Panc1 (cell line): Measurements from ENCODE around the gene NT5C1A. TPM values are rescaled to one million over a fixed set of nuclear protein-coding genes. Genes with fewer than 3 reads are reported as not detected.

Source experiments
- ATAC-seq: fragments of 200-7000 bp; cut with Tn5 transposase; 2 replicates; pipeline ENCODE4 v1.9.1; 2020; ENCODE audit warnings: mild to moderate bottlenecking, moderate library complexity
- BruUV-seq: library from RNA; stranded (reverse); fragments of 400-500 nt; replicated peaks from 2 replicates; lab custom pipeline; 2021; lab: Mats Ljungman, UMichigan
- CTCF ChIA-PET: fragments of 300-600 bp; sonication (Branson Sonifier 250); formaldehyde crosslinking; loops from one replicate; lab custom pipeline; 2022; ENCODE audit warnings: antibody characterized with exemption; lab: Charles Lee
- POLR2A ChIA-PET: fragments of 300-600 bp; sonication (Branson Sonifier 250); formaldehyde crosslinking; loops from one replicate; lab custom pipeline; 2022; ENCODE audit warnings: antibody characterized with exemption; lab: Charles Lee
- DNase-seq: peaks from one replicate; pipeline ENCODE4 v3.0.0-alpha.2; 2010; ENCODE audit warnings: low read depth, low spot score
- H3K27ac ChIP-seq: 2 replicates; pipeline ENCODE4 v1.5.1; 2011; ENCODE audit warnings: mild to moderate bottlenecking, low read length, inconsistent platforms
- H3K27me3 ChIP-seq: fragments of 200-500 bp; sonication (Bioruptor generic); 2 replicates; pipeline ENCODE4 v1.6.0; 2014; ENCODE audit warnings: low read length, inconsistent platforms; ENCODE audit not compliant: control insufficient read depth, insufficient read depth
- H3K36me3 ChIP-seq: fragments of 200-500 bp; sonication (Bioruptor generic); 2 replicates; pipeline ENCODE4 v1.5.1; 2014; ENCODE audit warnings: inconsistent platforms, mild to moderate bottlenecking, low read length, moderate library complexity; ENCODE audit not compliant: control insufficient read depth, insufficient read depth
- H3K4me1 ChIP-seq: 2 replicates; pipeline ENCODE4 v1.5.1; 2011; ENCODE audit warnings: inconsistent platforms, mild to moderate bottlenecking, low read length, moderate library complexity; ENCODE audit not compliant: control insufficient read depth, insufficient read depth
- H3K4me3 ChIP-seq, 2 experiments: 2 replicates each; pipeline ENCODE4 v1.5.1; 2011 to 2012; ENCODE audit warnings: low read depth in 2 of 2, low read length in 2 of 2, mild to moderate bottlenecking in 2 of 2, inconsistent platforms in 1 of 2, moderate library complexity in 1 of 2
- H3K9me3 ChIP-seq: fragments of 200-500 bp; sonication (Bioruptor generic); 2 replicates; pipeline ENCODE4 v1.5.1; 2014; ENCODE audit warnings: low read depth, mild to moderate bottlenecking, inconsistent platforms, low read length, moderate library complexity; ENCODE audit not compliant: control insufficient read depth, insufficient read depth
- CTCF ChIP-seq: fragments of 450-650 bp; IDR thresholded peaks from 2 replicates; pipeline ENCODE4 v1.5.1; 2017; ENCODE audit warnings: mild to moderate bottlenecking
- POLR2AphosphoS5 ChIP-seq: IDR thresholded peaks from 2 replicates; pipeline ENCODE4 v1.6.1; 2012; ENCODE audit warnings: mild to moderate bottlenecking, low read depth, low read length, moderate library complexity
- REST ChIP-seq, 2 experiments: IDR thresholded peaks; 2 replicates each; pipeline ENCODE4 v1.6.1; 2011 to 2012; ENCODE audit warnings: low read depth in 2 of 2, control low read depth in 1 of 2, low read length in 1 of 2, mild to moderate bottlenecking in 1 of 2, moderate library complexity in 1 of 2; ENCODE audit not compliant: insufficient read depth in 1 of 2
- SIN3A ChIP-seq: IDR thresholded peaks from 2 replicates; pipeline ENCODE4 v1.6.1; 2012; ENCODE audit warnings: low read depth, mild to moderate bottlenecking, low read length, moderate library complexity, borderline replicate concordance; ENCODE audit not compliant: insufficient read depth
- TCF7L2 ChIP-seq: IDR thresholded peaks from 2 replicates; pipeline ENCODE4 v1.6.1; 2011; ENCODE audit warnings: mild to moderate bottlenecking, low read depth, low read length, inconsistent platforms
- in situ Hi-C: cut with HindIII; loops from 2 replicates; pipeline ENCODE4 v1.10.0; 2016; ENCODE audit warnings: low sequenced_read_pairs, low pct_unique_long_range_greater_than_20kb
- intact Hi-C: fragments of 100-400 bp; cut with micrococcal nuclease; formaldehyde crosslinking; loops from one replicate; pipeline ENCODE4 v1.10.0; 2022; ENCODE audit not compliant: unreplicated experiment
- total RNA-seq: library from RNA; stranded (reverse); gene quantifications from one replicate; pipeline ENCODE4 v1.2.1, GENCODE V29; 2021; ENCODE audit not compliant: unreplicated experiment

Gene NT5C1A
- total RNA-seq, 1 experiment from 2014 or later, result not detected

- no peaks in the 10 kb centered on the region for H3K9me3 ChIP-seq
- no peak overlapping the region for H3K4me3 ChIP-seq
- H3K4me1 ChIP-seq, result no peaks in the 10 kb centered on the region
- no peak for ATAC-seq
- TF ChIP-seq CTCF, result no peak
- POLR2A ChIA-PET, result no interaction called here
- no peaks in the 10 kb centered on the region for H3K36me3 ChIP-seq
- intact Hi-C loops (no loop called here), in situ Hi-C loops (no loop called here)
- no TSS peak for BruUV-seq
- no peak for DNase-seq
- no peak overlapping the region for H3K27ac ChIP-seq
- H3K27me3 ChIP-seq, result no peaks in the 10 kb centered on the region; the same call in 1 of the 2 replicates
- CTCF ChIA-PET, result no interaction called here
Observed at GRCh38 chr1:39662861-39663260, 9.0 kb downstream of the NT5C1A start.

- no peaks in the 10 kb centered on the region for H3K36me3 ChIP-seq
- no peaks in the 10 kb centered on the region for H3K4me1 ChIP-seq
- no peaks in the 10 kb centered on the region for H3K9me3 ChIP-seq
- CTCF ChIA-PET, result interaction anchor here (1.2 kb wide), 1 partner anchor 53 kb away, joined by 5 read pairs; no protein-coding TSS in a partner anchor
- no peak for ATAC-seq
- in situ Hi-C loops (no loop called here), intact Hi-C loops (no loop called here)
- H3K4me3 ChIP-seq, result no peak overlapping the region
- no TSS peak for BruUV-seq
- no peak overlapping the region for H3K27ac ChIP-seq
- POLR2A ChIA-PET, result interaction anchor here (0.5 kb wide), 1 partner anchor 56 kb away, joined by 4 read pairs; no protein-coding TSS in a partner anchor
- TF ChIP-seq POLR2AphosphoS5 (no peak), SIN3A (no peak), CTCF (no peak), TCF7L2 (no peak), REST (IDR thresholded peaks at IDR 0.05; ENCODE audit: insufficient read depth in 1 of 2, low read depth in 2 of 2, low read length in 1 of 2) (no peak)
- no peak for DNase-seq
- H3K27me3 ChIP-seq, result no peaks in the 10 kb centered on the region; the same call in 1 of the 2 replicates
Observed at GRCh38 chr1:39659538-39659937, 12.4 kb downstream of the NT5C1A start.
